ENCODE results near the gene MRTFA. TPM values are rescaled to one million over a fixed set of nuclear protein-coding genes. Genes with fewer than 3 reads are reported as not detected.

The MRTFA gene
- total and polyA plus RNA-seq, 4 donors = 7.5 to 22.0 (median 9.6) TPM

- 96% methylated on average over 10 of the region's 10 CpGs for WGBS
- H3K4me3 ChIP-seq (ENCODE audit: low read depth in 1 of 3, low read length in 3 of 3) = no peak overlapping the region
- H3K4me1 ChIP-seq (ENCODE audit: control insufficient read depth in 4 of 4, insufficient read depth in 4 of 4, low read length in 3 of 4) = peaks cover 0 to 20% (median 15%) of the 10 kb centered on the region in 4 donors
- no peaks in the 10 kb centered on the region for H3K27me3 ChIP-seq (ENCODE audit: control insufficient read depth in 4 of 4, insufficient read depth in 4 of 4, low read length in 3 of 4)
- no peaks in the 10 kb centered on the region for H3K9me3 ChIP-seq (ENCODE audit: control insufficient read depth in 4 of 4, low read length in 3 of 4)
- H3K27ac ChIP-seq (ENCODE audit: low read depth in 1 of 2, low read length in 2 of 2) = no peak overlapping the region
- peaks cover 0 to 29% (median 15%) of the 10 kb centered on the region in 4 donors for H3K36me3 ChIP-seq (ENCODE audit: control insufficient read depth in 4 of 4, insufficient read depth in 3 of 4, low read depth in 1 of 4, low read length in 3 of 4)
- TF ChIP-seq FOXA1 (IDR thresholded peaks at IDR 0.05) (no peak), RAD21 (IDR thresholded peaks at IDR 0.05) (no peak), HNF4G (IDR thresholded peaks at IDR 0.05) (no peak), YY1 (IDR thresholded peaks at IDR 0.05) (no peak), ZBTB33 (IDR thresholded peaks at IDR 0.05) (no peak), TAF1 (conservative IDR thresholded peaks at IDR 0.05) (no peak), SP1 (IDR thresholded peaks at IDR 0.05) (no peak), RXRA (IDR thresholded peaks at IDR 0.05) (no peak), EGR1 (IDR thresholded peaks at IDR 0.05; ENCODE audit: low read depth in 2 of 2) (no peak), REST (IDR thresholded peaks at IDR 0.05) (no peak), JUND (IDR thresholded peaks at IDR 0.05) (no peak), CTCF (IDR thresholded peaks at IDR 0.05; ENCODE audit: low read depth, low read length, missing input control) (no peak), MAX (IDR thresholded peaks at IDR 0.05) (no peak), NR2F2 (IDR thresholded peaks at IDR 0.05) (no peak), FOXA2 (IDR thresholded peaks at IDR 0.05) (no peak), HNF4A (conservative IDR thresholded peaks at IDR 0.05) (no peak)
- H3K9ac ChIP-seq (ENCODE audit: low read depth in 1 of 2, low read length in 2 of 2) = no peak overlapping the region
- no peak for DNase-seq (ENCODE audit: low spot score)
Measured at GRCh38 chr22:40414838-40415505, 221.5 kb downstream of the MRTFA start.

- Histone ChIP-seq H3K4me1 (ENCODE audit: control insufficient read depth in 4 of 4, insufficient read depth in 4 of 4, low read length in 3 of 4) (peaks cover 0 to 23% (median 17%) of the 10 kb centered on the region in 4 donors), H3K9me3 (ENCODE audit: control insufficient read depth in 4 of 4, low read length in 3 of 4) (no peaks in the 10 kb centered on the region), H3K27ac (ENCODE audit: low read depth in 1 of 2, low read length in 2 of 2) (no peak overlapping the region), H3K4me3 (ENCODE audit: low read depth in 1 of 3, low read length in 3 of 3) (no peak overlapping the region), H3K27me3 (ENCODE audit: control insufficient read depth in 4 of 4, insufficient read depth in 4 of 4, low read length in 3 of 4) (no peaks in the 10 kb centered on the region), H3K9ac (ENCODE audit: low read depth in 1 of 2, low read length in 2 of 2) (no peak overlapping the region), H3K36me3 (ENCODE audit: control insufficient read depth in 4 of 4, insufficient read depth in 3 of 4, low read depth in 1 of 4, low read length in 3 of 4) (peaks cover 0 to 28% (median 15%) of the 10 kb centered on the region in 4 donors)
- no peak for TF ChIP-seq RXRA (IDR thresholded peaks at IDR 0.05)
- no peak for TF ChIP-seq NR2F2 (IDR thresholded peaks at IDR 0.05)
- no peak for TF ChIP-seq HNF4G (IDR thresholded peaks at IDR 0.05)
- no peak for TF ChIP-seq YY1 (IDR thresholded peaks at IDR 0.05)
- no peak for TF ChIP-seq TAF1 (conservative IDR thresholded peaks at IDR 0.05)
- TF ChIP-seq MAX (IDR thresholded peaks at IDR 0.05) = no peak
- no peak for TF ChIP-seq HNF4A (conservative IDR thresholded peaks at IDR 0.05)
- TF ChIP-seq CTCF (IDR thresholded peaks at IDR 0.05; ENCODE audit: low read depth, low read length, missing input control) = no peak
- WGBS = 87% methylated on average over 3 of the region's 3 CpGs
- DNase-seq (ENCODE audit: low spot score) = no peak
Measured at GRCh38 chr22:40414311-40414710, 222.2 kb downstream of the MRTFA start.
